ENCODE results near the gene ZNF121. TPM values are rescaled to one million over a fixed set of nuclear protein-coding genes. Genes with fewer than 3 reads are reported as not detected.
"Not testable (repeated sequence)": the region's sequence is repeated elsewhere in the genome, so short reads cannot be mapped to it uniquely, and the experiment has no call there.

ZNF121 gene
- total and polyA plus RNA-seq, 8 donors: 5.4 to 17.4 (median 10.5) TPM

- Histone ChIP-seq H3K27me3 (no peaks in the 10 kb centered on the region), H3K27ac (no peak overlapping the region), H3K36me3 (peaks cover 22 to 71% (median 34%) of the 10 kb centered on the region in 3 donors), H3K4me3 (no peak overlapping the region), H3K4me1 (no peaks in the 10 kb centered on the region), H3K9me3 (peaks cover 2 to 12% (median 7%) of the 10 kb centered on the region in 4 donors)
- intact Hi-C loops (cut with DNase I): loop anchor here in 1 of 3 donors (10.0 kb wide), 1 partner anchor 211 kb away; no protein-coding TSS in a partner anchor
- ATAC-seq: no peak
- 97 to 98% methylated on average over 9 of the region's 9 CpGs for WGBS, 2 donors
- TF ChIP-seq CTCF (IDR thresholded peaks at IDR 0.05): no peak
- DNase-seq: no peak
- FAIRE-seq: no peak
These were observed 18.2 kb downstream of the ZNF121 start for GRCh38 chr19:9565900-9566705.

GRCh38 chr19:9552536-9553274, 31.6 kb downstream of the ZNF121 start:
- intact Hi-C loops (cut with DNase I): no loop called here
- Histone ChIP-seq H3K9me3 (peaks cover 0 to 4% (median 0%) of the 10 kb centered on the region in 4 donors), H3K27ac (no peak overlapping the region), H3K36me3 (no peaks in the 10 kb centered on the region), H3K4me3 (no peak overlapping the region), H3K4me1 (no peaks in the 10 kb centered on the region), H3K27me3 (no peaks in the 10 kb centered on the region)
- WGBS, 2 donors: 95 to 99% methylated on average over 7 of the region's 7 CpGs
- DNase-seq: no peak
- no peak for ATAC-seq
- FAIRE-seq: no peak
- TF ChIP-seq CTCF (IDR thresholded peaks at IDR 0.05): no peak

- no peak for TF ChIP-seq CTCF (IDR thresholded peaks at IDR 0.05)
- Histone ChIP-seq H3K4me1 (no peaks in the 10 kb centered on the region), H3K27me3 (no peaks in the 10 kb centered on the region), H3K9me3 (no peaks in the 10 kb centered on the region), H3K4me3 (no peak overlapping the region), H3K27ac (no peak overlapping the region), H3K36me3 (no peaks in the 10 kb centered on the region)
- 84 to 90% methylated on average over 9 to 11 of the region's 11 CpGs for WGBS, 2 donors
- FAIRE-seq (no peak), ATAC-seq (no peak), DNase-seq (no peak)
- intact Hi-C loops (cut with DNase I): no loop called here
These were observed 36.4 kb downstream of the ZNF121 start for GRCh38 chr19:9547870-9548269.

GRCh38 chr19:9541281-9541680, 43.0 kb downstream of the ZNF121 start:
- H3K4me1 ChIP-seq; H3K36me3 ChIP-seq; FAIRE-seq; intact Hi-C loops (cut with DNase I); H3K27me3 ChIP-seq; ATAC-seq; H3K27ac ChIP-seq; H3K4me3 ChIP-seq; H3K9me3 ChIP-seq: not testable (repeated sequence)
- peak in 2 of 6 donors; percentile 25 to 35 for DNase-seq
- WGBS, 2 donors: 88 to 90% methylated on average over 11 to 12 of the region's 12 CpGs

GRCh38 chr19:9539921-9540320, 44.4 kb downstream of the ZNF121 start:
- H3K4me3 ChIP-seq; ATAC-seq; H3K27me3 ChIP-seq; H3K27ac ChIP-seq; FAIRE-seq; intact Hi-C loops (cut with DNase I); H3K4me1 ChIP-seq; H3K9me3 ChIP-seq; H3K36me3 ChIP-seq; DNase-seq: not testable (repeated sequence)
- WGBS, 2 donors: 62 to 88% methylated on average over 1 of the region's 1 CpG

- H3K4me1 ChIP-seq: not testable (repeated sequence)
- Histone ChIP-seq H3K27ac (peak overlapping the region; percentile 72 to 93 (median 84)), H3K4me3 (peak overlapping the region in 2 of 4 donors; percentile 71 to 81)
These were observed 45.1 kb downstream of the ZNF121 start for GRCh38 chr19:9539201-9539600.

More at GRCh38 chr19:9539201-9539600, 45.1 kb downstream of the ZNF121 start:
- DNase-seq; intact Hi-C loops (cut with DNase I); H3K9me3 ChIP-seq; ATAC-seq; H3K27me3 ChIP-seq; FAIRE-seq: not testable (repeated sequence)
- peaks cover 0 to 15% (median 14%) of the 10 kb centered on the region in 3 donors for H3K36me3 ChIP-seq
- 81 to 87% methylated on average over 6 of the region's 6 CpGs for WGBS, 2 donors
